Neural progenitor cell (in vitro differentiated cells): ENCODE results near the gene CYB5R3.
"Not testable (repeated sequence)": the region's sequence is repeated elsewhere in the genome, so short reads cannot be mapped to it uniquely, and the experiment has no call there.

Experiments
- EZH2 ChIP-seq: fragments of 200-600 bp; sonication (generic); IDR thresholded peaks from 2 replicates; pipeline ENCODE4 v1.6.1; 2017; ENCODE audit warnings: antibody characterized with exemption, mild to moderate bottlenecking, moderate library complexity
- EZH2phosphoT487 ChIP-seq: fragments of 200-600 bp; sonication (generic); IDR thresholded peaks from 2 replicates; pipeline ENCODE4 v1.6.1; 2017; ENCODE audit warnings: antibody characterized with exemption
- TF ChIP-seq, protein P1 (sequence below): fragments of 200-600 bp; sonication (generic); IDR thresholded peaks from 2 replicates; pipeline ENCODE4 v1.5.1; 2017; ENCODE audit warnings: antibody characterized with exemption, mild to moderate bottlenecking

DNA sequence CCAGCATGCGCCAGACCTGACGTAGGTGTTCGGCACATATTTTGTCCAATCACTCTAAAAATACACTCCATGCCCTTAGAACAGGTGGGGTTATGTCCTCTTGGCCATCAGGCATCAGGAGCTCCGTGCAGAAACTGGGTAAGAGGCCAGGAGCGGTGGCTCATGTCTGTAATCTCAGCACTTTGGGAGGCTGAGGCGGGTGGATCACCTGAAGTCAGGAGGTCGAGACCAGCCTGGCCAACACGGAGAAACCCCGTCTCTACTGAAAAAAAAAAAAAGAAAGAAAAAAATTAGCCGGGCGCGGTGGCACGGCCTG lies 33.4 kb downstream of the CYB5R3 start:
- TF ChIP-seq, protein P1, sequence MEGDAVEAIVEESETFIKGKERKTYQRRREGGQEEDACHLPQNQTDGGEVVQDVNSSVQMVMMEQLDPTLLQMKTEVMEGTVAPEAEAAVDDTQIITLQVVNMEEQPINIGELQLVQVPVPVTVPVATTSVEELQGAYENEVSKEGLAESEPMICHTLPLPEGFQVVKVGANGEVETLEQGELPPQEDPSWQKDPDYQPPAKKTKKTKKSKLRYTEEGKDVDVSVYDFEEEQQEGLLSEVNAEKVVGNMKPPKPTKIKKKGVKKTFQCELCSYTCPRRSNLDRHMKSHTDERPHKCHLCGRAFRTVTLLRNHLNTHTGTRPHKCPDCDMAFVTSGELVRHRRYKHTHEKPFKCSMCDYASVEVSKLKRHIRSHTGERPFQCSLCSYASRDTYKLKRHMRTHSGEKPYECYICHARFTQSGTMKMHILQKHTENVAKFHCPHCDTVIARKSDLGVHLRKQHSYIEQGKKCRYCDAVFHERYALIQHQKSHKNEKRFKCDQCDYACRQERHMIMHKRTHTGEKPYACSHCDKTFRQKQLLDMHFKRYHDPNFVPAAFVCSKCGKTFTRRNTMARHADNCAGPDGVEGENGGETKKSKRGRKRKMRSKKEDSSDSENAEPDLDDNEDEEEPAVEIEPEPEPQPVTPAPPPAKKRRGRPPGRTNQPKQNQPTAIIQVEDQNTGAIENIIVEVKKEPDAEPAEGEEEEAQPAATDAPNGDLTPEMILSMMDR = not testable (repeated sequence)
- TF ChIP-seq EZH2, EZH2phosphoT487: not testable (repeated sequence)
